IPS-18a (cell line): ENCODE measurements around the gene ALPG.
"Not testable (repeated sequence)": the region's sequence is repeated elsewhere in the genome, so short reads cannot be mapped to it uniquely, and the experiment has no call there.

Experiments used
- H3K27ac ChIP-seq: one replicate; pipeline ENCODE4 v1.5.1; 2013; ENCODE audit warnings: low read length
- H3K27me3 ChIP-seq: one replicate; pipeline ENCODE4 v1.6.1; 2013; ENCODE audit warnings: mild to moderate bottlenecking, low read length; ENCODE audit not compliant: control insufficient read depth, insufficient read depth
- H3K36me3 ChIP-seq: one replicate; pipeline ENCODE4 v1.6.1; 2013; ENCODE audit warnings: low read depth, low read length; ENCODE audit not compliant: control insufficient read depth
- H3K4me1 ChIP-seq: one replicate; pipeline ENCODE4 v1.6.1; 2013; ENCODE audit warnings: low read depth, low read length; ENCODE audit not compliant: control insufficient read depth
- H3K4me3 ChIP-seq: one replicate; pipeline ENCODE4 v1.5.1; 2013; ENCODE audit warnings: low read length
- H3K9ac ChIP-seq: one replicate; pipeline ENCODE4 v1.6.1; 2013; ENCODE audit warnings: mild to moderate bottlenecking, low read length, moderate library complexity
- H3K9me3 ChIP-seq: one replicate; pipeline ENCODE4 v1.6.1; 2013; ENCODE audit warnings: low read depth, low read length; ENCODE audit not compliant: control insufficient read depth

Gene ALPG

DNA sequence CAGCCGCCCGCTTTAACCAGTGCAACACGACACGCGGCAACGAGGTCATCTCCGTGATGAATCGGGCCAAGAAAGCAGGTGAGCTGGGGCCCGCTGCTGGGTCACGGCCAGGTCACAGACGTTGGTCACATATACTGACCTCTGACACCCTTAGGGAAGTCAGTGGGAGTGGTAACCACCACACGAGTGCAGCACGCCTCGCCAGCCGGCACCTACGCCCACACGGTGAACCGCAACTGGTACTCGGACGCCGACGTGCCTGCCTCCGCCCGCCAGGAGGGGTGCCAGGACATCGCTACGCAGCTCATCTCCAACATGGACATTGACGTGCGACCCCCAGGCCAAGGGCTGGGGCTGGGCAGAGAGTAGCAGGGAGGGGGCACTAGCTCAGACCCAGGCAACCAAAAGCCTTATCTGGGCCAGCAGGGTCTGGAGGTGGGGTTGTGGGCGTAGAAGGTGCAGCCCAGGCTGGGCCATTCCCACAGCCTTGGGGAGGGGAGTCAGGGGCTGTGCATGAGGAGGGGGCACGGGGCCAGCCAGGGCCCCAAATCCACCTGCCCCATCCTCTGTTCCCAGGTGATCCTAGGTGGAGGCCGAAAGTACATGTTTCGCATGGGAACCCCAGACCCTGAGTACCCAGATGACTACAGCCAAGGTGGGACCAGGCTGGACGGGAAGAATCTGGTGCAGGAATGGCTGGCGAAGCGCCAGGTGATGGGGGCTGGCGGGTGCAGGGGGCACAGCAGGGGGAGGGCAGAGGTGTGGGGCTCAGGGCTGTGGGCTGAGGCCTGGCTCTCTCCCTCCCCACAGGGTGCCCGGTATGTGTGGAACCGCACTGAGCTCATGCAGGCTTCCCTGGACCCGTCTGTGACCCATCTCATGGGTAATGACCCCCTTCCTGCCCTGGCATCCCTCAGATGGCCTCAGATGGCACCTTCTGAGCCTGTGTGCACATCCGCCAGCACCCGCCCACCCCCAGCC, 26.7 kb upstream of the ALPG start:
- not testable (repeated sequence) for H3K27me3 ChIP-seq, H3K9ac ChIP-seq, H3K27ac ChIP-seq, H3K36me3 ChIP-seq, H3K4me1 ChIP-seq, H3K4me3 ChIP-seq, H3K9me3 ChIP-seq

DNA sequence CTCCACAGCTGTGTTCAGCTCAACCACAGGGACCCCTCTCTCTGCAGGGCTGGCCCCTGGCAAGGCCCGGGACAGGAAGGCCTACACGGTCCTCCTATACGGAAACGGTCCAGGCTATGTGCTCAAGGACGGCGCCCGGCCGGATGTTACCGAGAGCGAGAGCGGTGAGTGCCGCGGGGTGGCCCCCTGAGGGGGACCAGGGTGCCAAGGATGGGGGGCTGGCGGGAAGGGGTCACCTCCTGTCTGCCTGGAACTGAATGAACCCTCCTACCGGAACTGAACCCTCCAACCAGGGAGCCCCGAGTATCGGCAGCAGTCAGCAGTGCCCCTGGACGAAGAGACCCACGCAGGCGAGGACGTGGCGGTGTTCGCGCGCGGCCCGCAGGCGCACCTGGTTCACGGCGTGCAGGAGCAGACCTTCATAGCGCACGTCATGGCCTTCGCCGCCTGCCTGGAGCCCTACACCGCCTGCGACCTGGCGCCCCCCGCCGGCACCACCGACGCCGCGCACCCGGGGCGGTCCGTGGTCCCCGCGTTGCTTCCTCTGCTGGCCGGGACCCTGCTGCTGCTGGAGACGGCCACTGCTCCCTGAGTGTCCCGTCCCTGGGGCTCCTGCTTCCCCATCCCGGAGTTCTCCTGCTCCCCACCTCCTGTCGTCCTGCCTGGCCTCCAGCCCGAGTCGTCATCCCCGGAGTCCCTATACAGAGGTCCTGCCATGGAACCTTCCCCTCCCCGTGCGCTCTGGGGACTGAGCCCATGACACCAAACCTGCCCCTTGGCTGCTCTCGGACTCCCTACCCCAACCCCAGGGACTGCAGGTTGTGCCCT, 25.2 kb upstream of the ALPG start:
- not testable (repeated sequence) for H3K36me3 ChIP-seq, H3K4me1 ChIP-seq, H3K4me3 ChIP-seq, H3K27ac ChIP-seq, H3K9me3 ChIP-seq, H3K27me3 ChIP-seq, H3K9ac ChIP-seq

DNA sequence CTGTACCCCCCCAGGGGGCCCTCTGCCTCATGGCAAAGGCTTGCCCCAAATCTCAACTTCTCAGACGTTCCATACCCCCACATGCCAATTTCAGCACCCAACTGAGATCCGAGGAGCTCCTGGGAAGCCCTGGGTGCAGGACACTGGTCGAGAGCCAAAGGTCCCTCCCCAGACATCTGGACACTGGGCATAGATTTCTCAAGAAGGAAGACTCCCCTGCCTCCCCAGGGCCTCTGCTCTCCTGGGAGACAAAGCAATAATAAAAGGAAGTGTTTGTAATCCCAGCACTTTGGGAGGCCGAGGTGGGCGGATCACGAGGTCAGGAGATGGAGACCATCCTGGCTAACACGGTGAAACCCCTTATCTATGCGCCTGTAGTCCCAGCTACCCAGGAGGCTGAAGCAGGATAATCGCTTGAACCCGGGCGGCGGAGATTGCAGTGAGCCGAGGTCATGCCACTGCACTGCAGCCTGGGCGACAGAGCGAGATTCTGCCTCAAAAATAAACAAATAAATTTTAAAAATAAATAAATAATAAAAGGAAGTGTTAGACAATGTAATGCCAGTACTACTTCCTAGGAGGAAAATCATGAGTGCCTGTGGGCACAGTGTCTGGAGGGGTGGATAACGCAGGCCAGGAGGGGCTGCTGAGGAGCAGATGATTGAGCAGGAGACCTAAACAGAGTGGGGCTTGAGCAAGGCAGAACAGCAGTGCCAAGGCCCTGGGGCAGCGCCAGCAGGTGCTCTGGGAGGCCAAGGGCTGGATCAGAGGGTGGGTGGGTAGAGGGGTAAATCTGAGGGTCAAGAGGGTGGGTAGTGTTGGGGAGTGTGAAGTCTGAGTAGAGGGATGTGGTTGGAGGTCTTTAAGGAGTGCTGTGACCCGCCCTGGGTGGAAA, 24.1 kb upstream of the ALPG start:
- Histone ChIP-seq H3K9ac (no peak overlapping the region), H3K27me3 (no peaks in the 10 kb centered on the region), H3K27ac (no peak overlapping the region)

DNA sequence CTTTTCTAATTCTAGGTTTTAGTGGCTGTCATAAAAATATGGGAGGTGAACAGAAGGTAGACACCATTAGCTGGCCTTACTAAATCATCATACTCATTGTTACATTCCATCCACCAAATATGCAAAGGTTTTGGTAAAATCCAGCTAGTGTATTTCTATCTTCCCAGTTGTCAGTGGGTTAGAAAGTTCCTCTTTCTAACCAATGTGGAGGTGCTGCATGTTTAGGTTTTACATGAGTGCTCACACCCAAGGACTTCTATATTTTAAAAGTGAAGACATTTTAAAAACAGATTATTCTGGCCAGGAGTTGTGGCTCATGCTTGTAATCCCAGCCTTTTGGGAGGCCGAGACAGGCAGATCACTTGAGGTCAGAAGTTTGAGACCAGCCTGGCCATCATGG, 22.2 kb upstream of the ALPG start:
- H3K4me1 ChIP-seq, result no peaks in the 10 kb centered on the region
- no peak overlapping the region for H3K4me3 ChIP-seq
- H3K27ac ChIP-seq, result no peak overlapping the region
- no peaks in the 10 kb centered on the region for H3K9me3 ChIP-seq
- no peaks in the 10 kb centered on the region for H3K36me3 ChIP-seq
- no peak overlapping the region for H3K9ac ChIP-seq
- H3K27me3 ChIP-seq, result no peaks in the 10 kb centered on the region

More for the DNA sequence above, 24.1 kb upstream of the ALPG start:
- no peak overlapping the region for H3K4me3 ChIP-seq
- no peaks in the 10 kb centered on the region for H3K36me3 ChIP-seq
- no peaks in the 10 kb centered on the region for H3K4me1 ChIP-seq
- no peaks in the 10 kb centered on the region for H3K9me3 ChIP-seq

DNA sequence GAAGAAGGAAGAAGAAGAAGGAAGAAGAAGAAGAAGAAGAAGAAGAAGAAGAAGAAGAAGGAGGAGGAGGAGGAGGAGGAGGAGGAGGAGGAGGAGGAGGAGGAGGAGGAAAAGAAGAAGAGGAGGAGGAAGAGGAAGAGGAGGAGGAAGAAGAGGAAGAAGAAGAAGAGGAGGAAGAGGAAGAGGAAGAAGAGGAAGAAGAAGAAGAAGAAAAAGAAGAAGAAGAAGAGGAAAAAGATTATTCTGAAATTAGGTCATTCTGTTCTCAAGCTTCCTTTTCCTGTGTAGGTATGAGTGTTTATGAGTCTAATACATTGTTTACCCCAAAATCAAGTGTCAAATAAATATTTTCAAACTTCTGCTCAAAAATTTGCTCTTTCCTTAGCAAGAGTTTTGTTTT, 21.6 kb upstream of the ALPG start:
- not testable (repeated sequence) for H3K27ac ChIP-seq, H3K36me3 ChIP-seq, H3K9ac ChIP-seq, H3K4me3 ChIP-seq, H3K27me3 ChIP-seq, H3K4me1 ChIP-seq, H3K9me3 ChIP-seq

DNA sequence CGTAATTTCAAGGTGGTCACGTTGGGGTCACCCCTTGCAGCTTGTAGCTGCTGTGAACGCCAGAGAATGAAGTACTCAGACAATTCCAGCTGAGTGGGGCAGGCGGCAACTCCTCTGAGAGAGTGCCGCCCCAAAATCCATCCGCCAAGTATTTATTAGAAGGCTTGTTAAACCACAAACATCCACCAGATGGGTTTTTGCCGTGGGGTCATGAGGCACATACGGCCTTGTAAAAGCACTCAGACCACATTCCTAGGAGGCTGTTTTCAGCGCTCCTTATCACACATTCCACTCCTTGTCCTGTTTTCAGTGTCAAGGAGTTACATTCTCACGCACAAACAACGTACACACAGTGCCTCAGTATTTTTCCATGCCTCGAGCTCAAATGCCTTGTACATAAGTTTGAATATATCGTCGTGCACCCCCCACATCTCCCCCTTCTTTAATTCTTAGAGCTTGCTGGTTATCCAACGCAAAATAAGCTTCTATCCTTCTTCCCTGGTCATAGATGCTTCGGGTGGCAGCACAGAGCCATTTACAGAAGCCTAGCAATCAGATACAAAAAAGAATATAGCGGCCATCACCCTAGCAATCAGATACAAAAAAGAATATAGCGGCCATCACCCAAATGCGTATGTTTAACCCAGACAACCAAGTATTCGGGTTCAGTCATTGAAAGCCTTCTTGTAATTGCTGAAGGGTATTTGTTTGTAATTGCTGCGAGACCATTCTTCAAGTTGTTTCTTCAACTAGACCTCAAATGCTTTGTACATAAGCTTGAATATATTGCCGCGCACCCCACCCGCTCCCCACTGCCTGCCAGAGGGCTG, 20.8 kb upstream of the ALPG start:
- Histone ChIP-seq H3K27ac (no peak overlapping the region), H3K4me3 (no peak overlapping the region), H3K27me3 (no peaks in the 10 kb centered on the region), H3K9ac (no peak overlapping the region), H3K4me1 (no peaks in the 10 kb centered on the region), H3K9me3 (no peaks in the 10 kb centered on the region), H3K36me3 (peaks cover 2% of the 10 kb centered on the region)

DNA sequence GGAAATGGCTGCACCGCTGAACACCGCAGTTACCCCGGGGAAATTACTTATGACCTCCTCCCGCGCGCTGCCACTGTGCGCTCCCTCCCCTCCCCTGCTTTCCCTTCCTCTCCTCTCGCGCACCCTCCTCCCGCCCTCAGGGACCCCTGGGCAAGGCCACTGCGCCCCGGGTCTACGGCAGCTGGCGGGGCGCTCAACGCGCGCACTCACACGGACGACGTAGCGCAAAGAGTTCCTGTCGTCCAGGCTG, 20.2 kb upstream of the ALPG start:
- H3K9ac ChIP-seq, result no peak overlapping the region
- peaks cover 2% of the 10 kb centered on the region for H3K36me3 ChIP-seq
- no peak overlapping the region for H3K4me3 ChIP-seq
- H3K27ac ChIP-seq, result no peak overlapping the region
- H3K27me3 ChIP-seq, result no peaks in the 10 kb centered on the region
- no peaks in the 10 kb centered on the region for H3K9me3 ChIP-seq
- H3K4me1 ChIP-seq, result no peaks in the 10 kb centered on the region

DNA sequence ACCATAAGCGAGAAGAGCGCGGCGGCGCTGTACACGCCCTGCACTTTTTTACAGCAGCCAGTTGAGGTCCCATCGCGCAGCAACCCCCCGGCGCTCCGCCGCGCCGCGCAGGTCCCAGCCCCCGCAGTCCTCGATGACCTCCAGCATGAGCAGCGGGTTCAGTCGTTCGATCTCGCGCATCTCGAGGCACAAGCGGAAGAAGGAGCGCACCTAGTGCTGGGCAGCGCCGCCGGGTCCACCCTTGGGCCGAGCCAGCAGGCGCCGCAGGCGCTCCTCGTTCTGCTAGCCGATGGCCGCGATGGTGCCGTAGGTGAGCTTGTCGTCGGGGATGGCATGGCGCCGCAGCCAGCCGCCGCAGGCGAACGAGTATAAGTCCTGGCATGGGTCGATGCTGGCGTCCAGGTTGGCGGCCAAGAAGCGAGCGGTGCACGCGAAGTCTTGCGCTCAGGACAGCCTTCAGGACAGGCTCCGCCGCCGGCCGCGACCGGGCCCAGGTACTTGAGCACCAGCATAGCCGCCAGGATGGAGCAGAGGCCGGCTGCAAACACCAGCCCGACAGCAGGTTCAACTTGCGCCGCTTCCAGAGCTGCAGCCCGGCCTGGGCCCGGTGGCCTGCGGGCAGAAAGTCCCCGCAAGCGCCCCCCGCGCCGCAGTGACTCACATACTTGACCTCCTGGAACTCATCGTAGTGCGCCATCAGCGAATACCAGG, 19.7 kb upstream of the ALPG start:
- Histone ChIP-seq H3K36me3 (peaks cover 2% of the 10 kb centered on the region), H3K27ac (no peak overlapping the region), H3K4me3 (no peak overlapping the region), H3K27me3 (no peaks in the 10 kb centered on the region), H3K9me3 (no peaks in the 10 kb centered on the region), H3K4me1 (no peaks in the 10 kb centered on the region), H3K9ac (no peak overlapping the region)

DNA sequence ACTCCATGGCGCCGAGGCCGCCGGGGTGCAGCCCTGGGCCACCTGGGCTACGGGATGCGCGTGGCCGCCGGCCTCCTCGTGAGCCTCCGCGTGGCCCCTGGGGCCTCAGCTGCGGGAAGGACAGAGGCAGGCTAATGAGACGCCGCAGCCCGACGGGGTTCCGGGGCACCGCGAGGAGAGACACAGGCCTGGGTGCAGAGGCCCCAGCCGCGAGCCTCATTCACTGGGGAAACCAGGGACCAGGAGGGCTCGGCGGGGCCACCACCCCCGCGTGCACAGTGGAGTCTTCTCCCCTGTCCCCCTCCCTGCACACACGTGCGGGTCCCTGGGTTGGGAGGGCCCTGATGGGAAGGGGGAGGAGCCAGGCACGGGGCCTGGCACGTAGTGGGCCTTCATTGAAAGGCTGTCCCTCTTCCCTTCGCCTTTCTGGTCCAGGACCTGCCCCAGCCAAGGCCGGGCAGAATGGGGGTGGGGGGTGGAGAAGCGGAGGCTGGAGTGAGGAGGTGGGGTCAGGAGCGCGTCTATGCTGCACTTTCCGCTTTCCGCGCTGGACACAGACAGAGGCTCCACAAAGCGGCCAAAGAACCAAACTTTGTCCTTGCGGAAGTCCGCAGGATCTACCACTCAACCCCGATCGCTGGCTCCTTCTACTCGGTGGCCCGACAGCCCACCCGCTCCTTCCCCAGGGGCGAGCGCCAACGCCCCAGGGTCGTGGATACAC, 19.0 kb upstream of the ALPG start:
- Histone ChIP-seq H3K27me3 (no peaks in the 10 kb centered on the region), H3K4me3 (no peak overlapping the region), H3K9me3 (no peaks in the 10 kb centered on the region), H3K27ac (no peak overlapping the region), H3K4me1 (no peaks in the 10 kb centered on the region), H3K36me3 (peaks cover 2% of the 10 kb centered on the region), H3K9ac (no peak overlapping the region)

DNA sequence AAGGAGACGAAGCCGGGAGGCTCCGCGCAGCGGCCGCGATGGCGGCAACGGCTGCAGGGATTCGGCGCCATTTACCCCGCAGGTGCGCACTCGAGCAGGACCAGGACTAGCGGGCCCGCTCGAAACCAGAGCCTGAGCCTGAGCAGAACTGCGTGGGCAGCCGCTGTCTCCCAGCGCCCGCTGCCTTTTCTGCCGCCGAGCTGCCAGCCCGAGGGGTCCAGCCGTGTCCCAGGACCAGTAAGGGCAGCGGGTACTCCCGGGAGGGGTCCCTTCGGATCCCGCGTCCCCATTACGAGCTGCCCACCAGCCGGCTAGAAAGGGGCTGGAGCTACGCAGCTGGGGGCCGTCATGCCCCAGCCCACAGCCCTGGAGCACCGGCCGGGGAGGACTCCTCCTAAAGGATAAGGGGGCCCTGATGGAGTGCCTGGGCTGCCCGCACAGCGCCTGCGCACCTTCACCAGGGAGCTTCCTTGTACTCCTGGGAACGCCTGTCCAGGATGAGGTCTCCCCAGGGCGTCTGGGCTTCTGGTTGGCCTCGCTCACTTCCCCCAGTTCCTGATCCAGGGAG, 18.2 kb upstream of the ALPG start:
- no peak overlapping the region for H3K4me3 ChIP-seq
- no peaks in the 10 kb centered on the region for H3K4me1 ChIP-seq
- H3K36me3 ChIP-seq, result peaks cover 2% of the 10 kb centered on the region
- no peak overlapping the region for H3K9ac ChIP-seq
- H3K27ac ChIP-seq, result no peak overlapping the region
- H3K9me3 ChIP-seq, result no peaks in the 10 kb centered on the region
- H3K27me3 ChIP-seq, result no peaks in the 10 kb centered on the region
